Smooth muscle cell (in vitro differentiated cells): ENCODE data around the gene DFFA. TPM values are rescaled to one million over a fixed set of nuclear protein-coding genes. Genes with fewer than 3 reads are reported as not detected.

Source experiments
- DNase-seq: peaks from one replicate; lab custom pipeline; 2025; ENCODE audit not compliant: unreplicated experiment; lab: John Stamatoyannopoulos, UW
- H2AFZ ChIP-seq: fragments of 200-600 bp; sonication (generic); 2 replicates; pipeline ENCODE4 v1.6.0; 2016; ENCODE audit warnings: antibody characterized with exemption, low read depth, mild to moderate bottlenecking
- H3F3A ChIP-seq: fragments of 200-600 bp; sonication (generic); 2 replicates; pipeline ENCODE4 v1.6.0; 2017; ENCODE audit warnings: antibody characterized with exemption, low read depth
- H3K27ac ChIP-seq: fragments of 200-600 bp; sonication (generic); 2 replicates; pipeline ENCODE4 v1.5.1; 2016; ENCODE audit warnings: low read depth, mild to moderate bottlenecking
- H3K27me3 ChIP-seq: fragments of 200-600 bp; sonication (generic); 2 replicates; pipeline ENCODE4 v1.6.1; 2016; ENCODE audit warnings: low read depth, mild to moderate bottlenecking
- H3K36me3 ChIP-seq: fragments of 200-600 bp; sonication (generic); 2 replicates; pipeline ENCODE4 v1.5.1; 2016; ENCODE audit warnings: low read depth
- H3K4me1 ChIP-seq: fragments of 200-600 bp; sonication (generic); 2 replicates; pipeline ENCODE4 v1.5.1; 2016; ENCODE audit warnings: low read depth
- H3K4me2 ChIP-seq: fragments of 200-600 bp; sonication (generic); 2 replicates; pipeline ENCODE4 v1.6.0; 2016; ENCODE audit warnings: mild to moderate bottlenecking
- H3K4me3 ChIP-seq: fragments of 200-600 bp; sonication (generic); 2 replicates; pipeline ENCODE4 v1.5.1; 2016; ENCODE audit warnings: mild to moderate bottlenecking
- H3K79me2 ChIP-seq: fragments of 200-600 bp; sonication (generic); 2 replicates; pipeline ENCODE4 v1.6.0; 2016; ENCODE audit warnings: low read depth, mild to moderate bottlenecking
- H3K9ac ChIP-seq: fragments of 200-600 bp; sonication (generic); 2 replicates; pipeline ENCODE4 v1.6.0; 2016; ENCODE audit warnings: low read depth
- H3K9me3 ChIP-seq: fragments of 200-600 bp; sonication (generic); replicated peaks from 2 replicates; pipeline ENCODE4 v1.5.1; 2016; ENCODE audit warnings: low read depth
- H4K20me1 ChIP-seq: fragments of 200-600 bp; sonication (generic); 2 replicates; pipeline ENCODE4 v1.6.0; 2016; ENCODE audit warnings: low read depth
- WGBS: methylation state at CpG from one replicate; pipeline ENCODE4 v1.1.7; 2016; ENCODE audit warnings: low lambda C conversion rate; 5-methylcytosine and 5-hydroxymethylcytosine counted together
- polyA plus RNA-seq: library from polyadenylated mRNA; unstranded; fragments of >200 nt; fragmentation: Nextera tagmentation; extraction: Ambion mirVana; gene quantifications from 2 replicates; pipeline ENCODE4 v1.2.1, GENCODE V29; 2016
- total RNA-seq: library from RNA; depleted of rRNA; stranded (reverse); fragments of >200 nt; gene quantifications from 2 replicates; pipeline ENCODE4 v1.2.3, GENCODE V29; 2014
- TF ChIP-seq, protein P1 (sequence below): fragments of 200-600 bp; sonication (generic); IDR thresholded peaks from 2 replicates; pipeline ENCODE4 v1.5.1; 2017; ENCODE audit warnings: borderline replicate concordance, mild to moderate bottlenecking, antibody characterized with exemption; ENCODE audit not compliant: insufficient read depth, poor library complexity, severe bottlenecking

Gene DFFA
- total and polyA plus RNA-seq, 2 experiments from 2014 or later, result 27.6 to 30.0 TPM

DNA sequence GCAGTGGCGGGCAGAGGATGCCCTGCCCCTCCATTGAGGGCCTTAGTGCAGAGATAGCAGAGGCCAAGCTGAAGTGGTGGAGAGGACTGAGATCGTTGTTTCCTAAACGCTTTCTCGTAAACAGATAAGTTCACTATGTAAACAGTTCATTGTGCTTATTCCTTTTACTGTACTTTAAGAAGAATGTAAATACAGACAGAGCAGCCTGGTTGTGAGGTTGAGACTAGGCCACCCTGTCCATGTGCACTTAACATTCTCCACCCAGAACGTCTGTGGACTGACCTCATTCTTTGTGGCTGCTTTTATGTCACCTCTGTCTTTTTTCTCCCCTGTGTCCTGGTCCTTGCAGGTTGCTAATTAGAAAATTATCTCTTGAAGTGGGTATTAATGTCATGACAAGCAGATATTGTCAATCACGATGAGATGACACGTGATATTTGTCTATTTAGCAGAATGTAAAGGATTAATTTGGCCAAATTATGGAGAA is 33.6 kb downstream of the DFFA start:
- no peaks in the 10 kb centered on the region for H3K36me3 ChIP-seq
- DNase-seq, result no peak
- no peak overlapping the region for H3K27ac ChIP-seq
- H3K4me3 ChIP-seq, result no peak overlapping the region
- no peak overlapping the region for H2AFZ ChIP-seq
- TF ChIP-seq, protein P1, sequence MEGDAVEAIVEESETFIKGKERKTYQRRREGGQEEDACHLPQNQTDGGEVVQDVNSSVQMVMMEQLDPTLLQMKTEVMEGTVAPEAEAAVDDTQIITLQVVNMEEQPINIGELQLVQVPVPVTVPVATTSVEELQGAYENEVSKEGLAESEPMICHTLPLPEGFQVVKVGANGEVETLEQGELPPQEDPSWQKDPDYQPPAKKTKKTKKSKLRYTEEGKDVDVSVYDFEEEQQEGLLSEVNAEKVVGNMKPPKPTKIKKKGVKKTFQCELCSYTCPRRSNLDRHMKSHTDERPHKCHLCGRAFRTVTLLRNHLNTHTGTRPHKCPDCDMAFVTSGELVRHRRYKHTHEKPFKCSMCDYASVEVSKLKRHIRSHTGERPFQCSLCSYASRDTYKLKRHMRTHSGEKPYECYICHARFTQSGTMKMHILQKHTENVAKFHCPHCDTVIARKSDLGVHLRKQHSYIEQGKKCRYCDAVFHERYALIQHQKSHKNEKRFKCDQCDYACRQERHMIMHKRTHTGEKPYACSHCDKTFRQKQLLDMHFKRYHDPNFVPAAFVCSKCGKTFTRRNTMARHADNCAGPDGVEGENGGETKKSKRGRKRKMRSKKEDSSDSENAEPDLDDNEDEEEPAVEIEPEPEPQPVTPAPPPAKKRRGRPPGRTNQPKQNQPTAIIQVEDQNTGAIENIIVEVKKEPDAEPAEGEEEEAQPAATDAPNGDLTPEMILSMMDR, result no peak
- H4K20me1 ChIP-seq, result no peaks in the 10 kb centered on the region
- WGBS, result 39% methylated on average over 7 of the region's 7 CpGs
- no peaks in the 10 kb centered on the region for H3K27me3 ChIP-seq
- H3K4me2 ChIP-seq, result no peak overlapping the region
- no peaks in the 10 kb centered on the region for H3K9me3 ChIP-seq
- no peaks in the 10 kb centered on the region for H3K4me1 ChIP-seq
- no peaks in the 10 kb centered on the region for H3F3A ChIP-seq
- H3K9ac ChIP-seq, result no peak overlapping the region
- H3K79me2 ChIP-seq, result no peaks in the 10 kb centered on the region

DNA sequence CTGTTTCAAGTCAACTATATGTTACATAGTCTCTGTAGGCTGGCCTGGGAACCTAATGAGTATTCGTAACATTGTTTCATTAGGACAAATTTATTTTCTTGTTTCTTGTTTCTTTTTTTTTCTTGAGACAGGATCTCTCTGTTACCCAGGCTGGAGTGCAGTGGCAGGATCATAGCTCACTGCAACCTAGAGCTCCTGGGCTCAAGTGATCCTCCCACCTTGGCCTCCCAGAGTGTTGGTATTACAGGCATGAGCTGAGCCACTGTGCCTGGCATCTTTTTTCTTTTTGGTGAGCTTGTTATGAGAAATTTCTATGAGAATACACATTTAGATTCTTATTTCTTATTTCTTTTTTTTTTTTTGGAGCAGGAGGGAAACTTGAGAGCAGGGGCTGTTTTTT is 35.3 kb downstream of the DFFA start:
- Histone ChIP-seq H3F3A (no peaks in the 10 kb centered on the region), H3K9ac (no peak overlapping the region), H3K27ac (no peak overlapping the region), H3K36me3 (no peaks in the 10 kb centered on the region), H4K20me1 (no peaks in the 10 kb centered on the region), H3K4me2 (no peak overlapping the region), H3K9me3 (no peaks in the 10 kb centered on the region), H2AFZ (no peak overlapping the region), H3K27me3 (no peaks in the 10 kb centered on the region), H3K79me2 (no peaks in the 10 kb centered on the region), H3K4me3 (no peak overlapping the region), H3K4me1 (no peaks in the 10 kb centered on the region)
- 97% methylated on average over 1 of the region's 1 CpG for WGBS
- no peak for DNase-seq
- TF ChIP-seq, protein P1, result no peak

DNA sequence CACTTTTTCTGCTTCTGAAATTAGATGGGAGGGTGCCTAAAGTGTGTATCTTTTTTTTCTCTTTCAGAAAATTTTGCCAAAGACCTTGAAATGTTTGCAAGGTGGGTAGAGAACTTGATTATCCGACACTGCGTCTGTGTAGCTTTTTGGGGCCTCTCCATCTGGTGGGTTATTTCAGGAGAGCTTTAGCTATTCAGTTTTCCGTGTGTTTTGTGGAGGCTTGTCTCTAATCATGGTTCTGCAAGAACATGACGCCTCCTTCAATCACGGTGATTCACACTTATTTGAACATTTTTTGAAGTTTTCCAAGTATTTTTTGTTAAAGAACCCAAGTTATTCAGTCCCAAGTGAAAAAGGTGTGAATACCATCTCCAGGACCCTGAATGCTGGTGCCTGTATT is 37.7 kb downstream of the DFFA start:
- TF ChIP-seq, protein P1, result no peak
- Histone ChIP-seq H3K27me3 (no peaks in the 10 kb centered on the region), H3K4me3 (no peak overlapping the region), H3K36me3 (no peaks in the 10 kb centered on the region), H3K27ac (no peak overlapping the region), H2AFZ (no peak overlapping the region), H3K4me1 (peaks cover 5% of the 10 kb centered on the region), H3K9me3 (no peaks in the 10 kb centered on the region), H3K79me2 (no peaks in the 10 kb centered on the region), H3K4me2 (no peak overlapping the region), H4K20me1 (no peaks in the 10 kb centered on the region), H3F3A (no peaks in the 10 kb centered on the region), H3K9ac (no peak overlapping the region)
- 90% methylated on average over 5 of the region's 5 CpGs for WGBS
- no peak for DNase-seq

DNA sequence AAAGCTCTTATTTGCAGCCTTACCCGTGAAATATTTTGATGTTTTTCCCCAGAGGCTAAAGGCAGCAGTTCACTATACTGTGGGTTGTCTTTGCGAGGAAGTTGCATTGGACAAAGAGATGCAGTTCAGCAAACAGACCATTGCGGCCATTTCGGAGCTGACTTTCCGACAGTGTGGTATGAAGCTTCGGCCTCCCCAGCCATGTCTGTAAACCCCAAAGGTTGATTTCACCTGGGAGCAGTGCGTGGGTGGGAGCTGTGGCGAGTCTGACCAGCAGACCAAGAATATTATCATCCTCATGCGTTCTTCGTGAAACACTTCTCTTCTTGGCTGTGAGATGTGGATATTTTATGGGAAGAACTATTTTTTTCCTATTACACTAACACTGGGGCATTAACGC is 38.5 kb downstream of the DFFA start:
- 95% methylated on average over 11 of the region's 11 CpGs for WGBS
- Histone ChIP-seq H3K4me3 (no peak overlapping the region), H3K9ac (no peak overlapping the region), H3K27ac (no peak overlapping the region), H2AFZ (no peak overlapping the region), H3K79me2 (no peaks in the 10 kb centered on the region), H3K4me1 (peaks cover 5% of the 10 kb centered on the region), H3K9me3 (no peaks in the 10 kb centered on the region), H3K27me3 (no peaks in the 10 kb centered on the region), H3K4me2 (no peak overlapping the region), H3F3A (no peaks in the 10 kb centered on the region), H3K36me3 (no peaks in the 10 kb centered on the region), H4K20me1 (no peaks in the 10 kb centered on the region)
- DNase-seq, result no peak
- TF ChIP-seq, protein P1, result no peak
